NCI-H2107 treated with DMSO at 0.1 percent for 48 hours (cell line): ENCODE measurements around the gene LMO7.
"Not testable (repeated sequence)": the region's sequence is repeated elsewhere in the genome, so short reads cannot be mapped to it uniquely, and the experiment has no call there.

Experiments
- DNase-seq: peaks from one replicate; lab custom pipeline; 2025; ENCODE audit not compliant: unreplicated experiment; lab: John Stamatoyannopoulos, UW

LMO7 gene

DNA sequence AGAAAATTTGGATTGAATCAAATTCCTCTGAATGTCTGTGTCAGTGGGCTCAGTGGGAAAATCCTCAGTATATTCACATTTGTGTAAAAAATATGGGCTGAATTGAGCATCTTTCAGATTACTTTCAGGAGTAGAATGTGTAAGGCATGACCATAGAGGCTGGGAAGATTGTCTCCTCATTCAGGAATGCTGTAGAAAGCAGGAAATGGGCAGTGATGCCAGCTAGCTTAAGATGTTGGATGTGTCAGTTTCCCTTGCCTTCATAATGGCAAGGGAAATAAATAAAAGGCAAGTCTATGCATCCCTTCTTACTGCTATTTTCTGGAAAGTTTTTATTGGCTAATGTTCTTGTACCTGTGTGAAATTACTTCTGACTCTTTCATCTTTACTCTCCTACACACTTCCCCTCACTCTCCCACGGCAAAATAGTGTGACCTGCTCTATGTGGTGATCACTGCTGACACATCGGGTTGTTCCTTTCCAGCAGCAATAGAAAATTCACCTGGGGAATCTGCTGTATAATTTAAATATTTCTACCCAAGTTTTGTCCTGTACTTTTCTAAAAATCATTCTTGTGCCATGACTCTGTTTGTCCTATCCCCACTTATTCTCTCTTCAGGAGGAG lies 103.2 kb downstream of the LMO7 start:
- no peak for DNase-seq

DNA sequence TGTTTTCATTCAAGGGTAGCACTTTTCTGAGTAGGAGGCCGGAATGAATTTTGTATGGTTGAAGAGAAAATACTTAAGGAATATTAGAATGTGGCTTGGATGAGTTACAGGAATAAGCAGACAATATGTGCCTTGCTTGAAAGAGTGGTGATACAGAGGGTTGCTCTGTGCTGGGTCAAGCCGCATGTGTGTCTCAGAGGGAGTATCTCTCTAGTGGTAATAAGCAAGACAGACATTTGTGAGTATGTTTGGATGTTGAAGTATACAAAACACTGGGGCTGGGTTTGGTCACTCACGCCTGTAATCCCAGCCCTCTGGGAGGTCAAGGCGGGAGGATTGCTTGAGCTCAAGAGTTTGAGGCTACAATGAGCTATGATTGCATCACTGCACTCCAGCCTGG lies 103.9 kb downstream of the LMO7 start:
- DNase-seq, result no peak

DNA sequence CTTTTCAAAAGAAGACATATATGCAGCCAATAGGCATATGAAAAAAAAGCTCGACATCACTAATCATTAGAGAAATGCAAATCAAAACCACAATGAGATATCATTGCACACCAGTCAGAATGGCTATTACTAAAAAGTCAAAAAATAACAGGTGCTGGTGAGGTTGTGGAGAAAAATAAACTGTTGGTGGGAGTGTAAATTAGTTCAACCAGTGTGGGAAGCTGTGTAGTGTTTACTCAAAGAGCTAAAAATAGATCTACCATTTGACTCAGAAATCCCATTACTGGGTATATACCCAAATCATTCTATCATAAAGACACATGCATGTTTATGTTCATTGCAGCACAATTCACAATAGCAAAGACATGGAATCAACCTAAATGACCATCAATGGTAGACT lies 106.9 kb downstream of the LMO7 start:
- not testable (repeated sequence) for DNase-seq

DNA sequence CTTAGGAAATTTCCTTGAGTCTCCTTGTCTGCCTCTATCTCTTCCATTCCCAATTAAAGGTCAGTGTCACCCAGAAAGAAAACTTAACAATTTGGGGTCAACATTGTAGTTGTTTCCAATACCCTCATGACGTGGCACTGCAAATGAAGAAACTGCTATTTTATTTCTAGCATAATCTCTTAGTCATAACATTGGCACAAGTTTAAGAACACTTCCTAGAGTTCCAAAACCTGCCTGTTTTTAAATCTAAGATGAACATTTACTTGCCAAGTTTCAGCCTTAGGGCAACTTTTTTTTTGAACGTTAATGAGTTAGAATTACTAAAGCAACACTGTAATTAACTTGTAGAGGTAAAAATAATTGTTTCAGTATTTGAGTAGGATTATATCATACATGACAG lies 108.0 kb downstream of the LMO7 start:
- DNase-seq, result no peak

DNA sequence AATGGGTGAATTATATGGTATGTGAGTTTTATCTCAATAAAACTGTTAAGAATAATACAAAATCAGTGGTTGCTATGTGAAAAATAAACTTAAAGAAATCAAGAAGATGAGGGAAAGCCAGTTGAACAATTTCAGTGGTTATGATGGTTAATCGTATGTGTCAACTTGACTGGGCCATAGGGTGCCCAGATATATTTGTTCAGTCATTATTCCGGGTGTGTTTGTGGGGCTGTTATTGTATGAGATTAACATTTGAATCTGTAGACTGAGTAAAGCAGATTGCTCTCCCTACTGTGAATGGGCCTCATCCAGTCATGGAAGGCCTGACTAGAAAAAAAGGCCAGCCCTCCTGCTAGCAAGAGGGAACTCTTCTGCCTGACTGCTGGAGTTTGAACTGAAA lies 109.3 kb downstream of the LMO7 start:
- DNase-seq, result no peak

DNA sequence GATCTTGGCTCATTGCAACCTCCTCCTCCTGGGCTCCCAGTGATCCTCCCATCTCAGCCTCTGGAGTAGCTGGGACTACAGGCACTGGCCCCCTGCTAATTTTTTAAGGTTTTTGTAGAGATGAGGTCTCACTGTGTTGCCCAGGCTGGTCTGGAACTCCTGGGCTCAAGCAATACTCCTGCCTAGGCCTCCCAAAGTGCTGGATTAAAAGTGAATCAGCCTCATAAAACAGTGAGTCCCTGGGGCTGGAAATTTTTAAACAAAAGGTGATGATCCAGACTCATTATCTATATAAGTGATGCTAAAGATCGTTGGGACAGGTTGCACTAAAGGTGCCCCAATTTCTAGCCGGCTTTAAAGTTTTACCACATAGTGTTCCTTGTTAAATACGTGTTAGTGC lies 112.7 kb downstream of the LMO7 start:
- no peak for DNase-seq

DNA sequence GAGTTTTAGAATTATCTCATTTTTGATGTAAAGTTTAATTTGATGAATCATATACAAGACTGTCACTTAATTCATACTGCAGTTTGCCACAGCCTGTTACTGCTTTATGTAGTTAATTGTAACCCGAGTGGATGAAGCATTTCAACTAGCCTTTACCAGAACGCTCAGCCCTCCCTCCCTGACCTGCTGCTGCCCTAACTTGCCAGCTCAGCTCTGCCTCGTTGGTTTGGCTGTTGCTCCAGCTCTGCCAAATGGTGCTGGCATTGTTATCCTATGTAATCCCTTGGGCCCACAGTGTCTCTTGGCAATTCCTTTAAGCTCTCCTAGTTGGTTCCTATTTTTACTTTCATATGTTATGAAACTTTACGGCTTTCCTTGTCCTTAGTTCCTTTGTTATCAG lies 113.3 kb downstream of the LMO7 start:
- DNase-seq, result peak; percentile 49

DNA sequence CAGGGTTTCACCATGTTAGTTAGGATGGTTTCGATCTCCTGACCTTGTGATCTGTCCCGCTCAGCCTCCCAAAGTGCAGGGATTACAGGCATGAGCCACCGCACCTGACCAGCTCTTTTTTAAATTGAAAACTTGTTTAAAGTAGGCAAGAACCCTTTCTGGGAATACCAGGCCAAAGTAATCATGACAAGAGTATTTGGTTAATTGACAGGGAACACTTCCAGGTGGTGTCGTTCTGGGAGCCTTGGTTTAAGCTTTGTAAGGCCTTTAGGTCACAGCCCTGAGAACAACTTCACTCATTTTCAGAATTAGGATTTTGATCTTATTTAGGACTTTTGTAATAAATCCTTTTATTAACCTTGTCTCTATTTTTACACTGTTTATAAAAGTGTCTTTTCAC lies 115.2 kb downstream of the LMO7 start:
- no peak for DNase-seq

DNA sequence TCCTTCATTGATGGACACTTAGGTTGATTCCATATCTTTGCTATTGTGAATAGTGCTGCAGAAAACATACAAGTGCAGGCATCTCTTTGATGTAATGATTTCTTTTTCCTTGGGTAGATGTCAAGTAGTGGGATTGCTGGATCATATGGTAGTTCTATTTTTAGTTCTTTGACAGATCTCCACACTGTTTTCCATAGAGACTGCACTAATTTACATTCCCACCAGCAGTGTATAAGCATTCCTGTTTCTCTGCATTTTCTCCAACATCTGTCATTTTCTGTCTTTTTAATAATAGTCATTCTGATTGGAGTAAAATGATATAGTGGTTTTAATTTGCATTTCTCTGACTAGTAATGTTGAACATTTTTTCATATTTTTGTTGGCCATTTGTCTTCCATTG lies 116.7 kb downstream of the LMO7 start:
- no peak for DNase-seq

DNA sequence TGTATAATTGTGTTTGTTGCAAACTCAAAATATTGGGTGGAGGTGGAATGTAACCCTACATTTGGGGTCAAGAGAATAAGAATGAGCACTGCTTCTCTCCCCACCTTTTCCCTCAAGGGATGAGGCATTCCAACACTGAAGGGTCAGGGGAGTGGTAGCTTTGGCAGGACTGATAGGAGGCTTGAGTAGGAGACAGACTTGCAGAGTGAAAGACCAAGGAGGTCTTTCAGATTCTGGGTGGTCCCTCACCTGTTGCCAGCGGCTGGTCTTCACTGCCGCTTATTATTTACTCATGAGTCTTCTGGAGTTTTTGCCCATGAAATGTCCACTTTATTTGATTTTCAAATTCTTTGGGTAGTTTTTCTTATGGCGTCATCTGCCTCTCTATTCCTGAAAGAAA lies 118.8 kb downstream of the LMO7 start:
- no peak for DNase-seq

DNA sequence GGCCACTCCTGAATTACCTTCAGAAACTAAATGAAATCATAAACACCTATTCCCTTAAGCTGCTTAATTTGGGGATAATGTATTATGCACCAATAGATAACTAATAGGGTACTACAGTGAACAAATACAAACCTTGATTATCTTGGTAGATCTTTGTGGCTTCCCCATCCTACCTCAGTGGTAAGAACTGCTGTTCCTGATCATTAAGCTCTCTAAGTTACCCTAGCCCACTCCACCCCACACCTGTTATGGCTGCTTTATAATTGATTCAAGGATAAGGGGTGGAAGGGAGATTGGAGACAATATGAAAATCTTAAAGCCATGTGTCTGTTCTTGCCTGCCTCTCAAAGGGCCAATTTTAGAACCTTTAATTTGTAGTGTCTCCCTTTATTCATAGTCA lies 121.2 kb downstream of the LMO7 start:
- DNase-seq, result no peak

DNA sequence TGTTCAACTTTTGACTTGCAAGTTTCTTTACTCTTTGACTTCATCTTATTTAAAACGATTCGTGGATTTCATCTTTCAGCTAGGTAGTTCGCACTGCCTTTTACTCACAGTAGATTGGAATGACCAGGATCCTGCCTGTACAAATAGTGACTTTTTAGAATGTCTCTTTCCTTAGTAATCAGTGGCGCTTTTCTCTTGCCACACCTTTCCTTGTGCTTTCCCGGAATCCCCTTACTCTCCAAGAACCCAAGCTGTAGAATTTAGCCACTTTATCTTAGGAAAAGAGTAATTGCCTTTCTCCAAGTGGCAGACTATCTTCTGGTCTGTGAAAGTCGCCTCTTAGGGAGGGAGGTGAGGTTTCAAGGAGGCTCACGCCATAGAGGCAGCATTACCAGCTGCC lies 123.4 kb downstream of the LMO7 start:
- no peak for DNase-seq

DNA sequence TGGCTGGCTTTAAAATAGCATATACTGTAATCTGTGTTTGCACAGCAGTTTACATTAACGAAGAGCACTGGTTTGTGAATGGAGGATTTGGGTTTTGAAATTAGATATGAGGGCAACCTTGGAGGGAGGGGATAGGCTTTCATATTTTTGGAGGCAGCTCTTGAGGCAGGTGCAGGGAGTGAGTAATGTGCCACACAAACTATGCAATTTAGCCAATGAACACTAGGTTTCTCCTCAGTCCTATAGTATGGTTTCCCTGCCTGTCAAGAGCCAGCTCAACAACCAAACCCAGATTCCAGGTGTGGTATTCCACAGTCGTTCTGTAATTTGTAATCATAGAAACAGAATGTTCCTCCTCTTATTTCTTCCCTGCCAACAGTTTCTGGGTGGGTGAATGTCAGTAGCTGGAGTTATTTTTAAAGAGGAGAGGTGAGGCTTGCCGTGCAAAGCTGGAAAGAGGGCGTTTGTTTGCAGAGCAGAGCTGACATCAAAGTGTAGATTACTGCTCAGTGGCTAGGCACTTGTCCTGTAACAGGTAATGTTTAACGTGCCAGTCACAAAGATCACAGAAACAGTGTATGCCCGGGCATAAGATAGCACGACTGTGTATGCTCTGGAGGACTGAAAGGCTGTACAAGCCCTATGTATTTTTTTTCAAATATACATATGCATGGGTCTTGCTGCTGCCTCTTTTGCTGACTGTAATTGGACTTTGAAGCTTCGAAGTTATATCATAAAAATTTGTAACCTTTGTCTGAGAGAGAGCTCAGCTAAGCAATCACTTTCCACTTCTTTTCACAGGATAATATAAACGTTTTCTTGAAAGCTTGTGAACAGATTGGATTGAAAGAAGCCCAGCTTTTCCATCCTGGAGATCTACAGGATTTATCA lies 124.2 kb downstream of the LMO7 start:
- peak; percentile 92 for DNase-seq

DNA sequence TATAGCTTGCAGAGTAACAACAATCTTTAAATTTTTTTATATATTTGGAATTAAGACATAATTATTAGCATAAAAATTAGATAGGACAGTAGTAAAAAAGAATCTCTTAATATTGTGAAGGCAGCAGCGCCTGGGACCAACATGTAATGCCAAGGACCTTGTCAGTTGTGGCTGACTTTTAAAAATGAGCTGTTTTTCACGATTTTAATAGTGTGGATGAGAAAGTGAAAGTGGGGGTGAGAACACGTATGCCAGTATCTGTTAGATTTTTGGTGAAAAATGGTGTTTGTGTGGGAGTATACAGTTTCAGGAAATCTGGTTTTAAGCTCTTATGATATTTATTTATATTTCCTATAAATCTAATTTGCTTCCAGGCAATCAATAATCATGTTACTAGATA lies 125.2 kb downstream of the LMO7 start:
- DNase-seq, result no peak

DNA sequence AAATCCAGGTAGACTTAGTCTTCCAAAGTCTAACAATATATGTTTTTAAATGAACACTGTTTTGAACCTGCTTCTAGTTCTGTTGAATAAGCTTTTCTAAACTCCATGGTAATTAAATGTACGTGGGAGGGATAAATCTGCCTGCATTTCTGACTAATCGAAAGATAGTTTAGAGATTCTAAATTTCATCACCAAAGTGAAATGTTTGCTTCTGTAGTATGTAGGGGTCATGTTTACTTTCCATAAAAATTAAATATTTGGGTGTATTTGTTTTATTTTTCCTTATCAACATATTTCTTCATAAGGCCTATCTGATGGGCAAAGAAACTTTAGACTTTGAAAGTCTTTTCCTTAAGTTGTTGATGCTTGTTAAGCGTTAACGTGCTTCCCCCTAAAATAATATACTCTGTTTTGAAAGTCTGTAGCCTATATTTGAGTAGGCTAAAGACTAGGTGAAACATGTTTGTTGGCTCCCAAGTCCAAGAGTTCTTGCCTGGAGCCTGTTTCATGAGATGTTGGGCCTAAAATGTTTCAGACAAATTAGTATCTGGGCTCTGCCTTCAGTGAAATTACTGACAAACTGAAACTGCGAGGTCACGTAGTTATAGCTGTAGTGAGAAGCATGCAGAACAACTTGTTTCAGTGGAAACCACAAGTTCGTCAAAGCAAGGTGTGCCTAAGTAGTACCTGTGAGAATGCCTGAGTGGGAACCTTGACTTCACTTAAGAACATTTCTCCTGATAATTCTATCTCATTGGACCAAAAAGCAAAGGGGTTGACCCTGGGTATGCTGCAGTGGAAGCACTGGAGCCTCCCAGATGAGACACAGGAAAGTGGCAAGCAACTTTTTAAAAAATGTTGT lies 126.2 kb downstream of the LMO7 start:
- no peak for DNase-seq

DNA sequence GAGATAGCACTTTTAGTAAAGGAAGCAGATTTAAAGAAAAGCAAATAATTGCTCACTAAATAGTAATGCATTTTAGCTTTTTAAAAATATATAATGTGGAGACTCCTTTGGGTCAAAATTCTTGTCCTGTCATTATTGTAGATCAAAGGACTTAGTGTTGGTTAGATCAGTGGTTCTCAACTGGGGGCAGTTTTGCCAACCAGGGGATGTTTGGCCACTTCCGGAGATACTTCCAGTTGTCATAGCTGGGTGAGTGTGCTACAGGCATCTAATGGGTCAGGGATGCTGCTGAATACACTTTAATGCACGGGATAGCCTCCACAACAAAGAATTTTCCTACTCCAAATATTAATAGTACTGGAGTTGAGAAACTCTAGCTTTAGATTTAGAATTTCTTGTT lies 126.8 kb downstream of the LMO7 start:
- DNase-seq, result no peak

DNA sequence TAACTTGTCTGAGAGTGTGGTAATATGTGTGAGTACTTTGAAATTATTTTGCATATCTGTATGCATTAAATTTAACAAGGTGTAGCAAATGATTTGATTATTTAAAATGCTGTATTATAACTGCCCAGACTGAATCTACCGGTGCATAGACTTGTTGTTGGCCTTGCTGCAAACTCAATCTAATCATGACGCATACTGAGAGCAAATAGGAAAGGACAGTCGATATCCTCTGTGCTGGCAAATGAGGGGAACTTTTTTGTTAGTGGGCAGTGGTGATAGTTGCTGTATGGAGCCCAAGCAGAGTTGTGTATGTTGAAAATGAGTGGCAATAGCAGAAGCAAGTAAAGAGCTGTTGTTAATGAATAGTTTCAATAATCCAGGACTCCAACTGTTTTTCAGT lies 127.4 kb downstream of the LMO7 start:
- DNase-seq, result no peak

DNA sequence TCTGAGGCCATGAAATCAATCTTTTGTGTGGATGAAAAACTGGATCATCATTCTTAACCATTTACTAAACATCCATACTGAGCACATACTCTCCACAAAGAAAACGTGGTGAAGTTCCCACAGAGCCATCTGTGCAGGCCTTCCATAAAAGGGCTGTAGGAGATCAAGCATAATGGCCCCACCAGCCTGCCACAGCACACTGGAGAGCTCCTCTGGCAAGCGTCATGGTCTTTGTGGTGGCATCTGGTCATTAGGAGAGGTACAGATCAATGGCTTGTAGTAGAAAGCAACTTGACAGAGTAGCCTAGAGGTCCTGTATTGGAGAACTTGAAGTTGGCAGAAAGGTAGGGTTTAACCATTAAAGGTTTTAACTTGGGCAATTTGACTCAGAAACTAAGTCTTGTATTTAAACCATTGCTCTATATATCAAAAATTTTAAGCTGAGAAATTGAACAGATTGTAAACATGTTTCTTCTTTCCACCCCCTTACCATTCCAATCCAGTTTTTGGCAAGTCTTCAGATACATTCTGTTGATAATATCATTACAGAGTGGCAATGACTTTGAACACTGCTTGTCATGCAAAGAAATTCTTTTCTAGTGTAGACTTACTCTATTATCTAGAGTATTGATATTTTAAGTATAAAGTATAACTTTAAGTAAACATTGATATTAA lies 128.3 kb downstream of the LMO7 start:
- DNase-seq, result no peak

DNA sequence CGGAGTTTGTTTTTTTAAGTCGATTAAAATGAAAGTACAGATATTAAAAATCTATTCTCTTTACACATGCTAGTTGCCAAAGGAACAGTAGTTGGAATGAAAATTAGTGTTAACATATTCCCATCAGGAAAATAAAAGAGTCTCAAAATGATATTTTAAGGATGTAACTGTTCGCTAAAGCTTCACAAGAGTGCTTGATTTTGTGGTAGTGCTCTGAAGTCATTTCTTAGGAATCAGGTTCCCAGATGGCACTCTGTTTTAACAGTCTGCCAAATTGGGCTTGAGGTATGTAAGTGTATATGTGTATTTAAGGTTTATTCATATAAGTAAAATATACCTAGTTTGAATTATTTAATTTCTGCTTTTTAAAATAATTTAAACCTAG lies 128.8 kb downstream of the LMO7 start:
- no peak for DNase-seq

DNA sequence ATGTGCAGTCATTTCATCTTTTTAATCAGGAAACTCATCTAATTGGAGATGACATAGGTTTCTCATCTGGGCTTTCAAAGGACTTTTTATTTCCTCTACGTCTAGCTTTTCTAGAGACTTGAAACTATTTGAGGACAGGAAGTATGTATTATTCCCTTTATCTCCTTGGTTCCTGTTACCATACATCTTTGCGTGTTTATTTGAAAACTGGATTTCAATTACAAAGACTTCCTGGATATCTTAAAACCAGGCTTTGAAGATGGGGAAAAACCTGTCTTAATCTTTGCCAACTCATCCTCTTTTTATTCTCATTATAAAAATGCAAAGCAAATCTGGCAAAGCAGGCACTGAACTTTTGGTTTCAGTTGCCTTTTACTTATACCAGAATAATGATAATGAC lies 130.5 kb downstream of the LMO7 start:
- DNase-seq, result no peak

DNA sequence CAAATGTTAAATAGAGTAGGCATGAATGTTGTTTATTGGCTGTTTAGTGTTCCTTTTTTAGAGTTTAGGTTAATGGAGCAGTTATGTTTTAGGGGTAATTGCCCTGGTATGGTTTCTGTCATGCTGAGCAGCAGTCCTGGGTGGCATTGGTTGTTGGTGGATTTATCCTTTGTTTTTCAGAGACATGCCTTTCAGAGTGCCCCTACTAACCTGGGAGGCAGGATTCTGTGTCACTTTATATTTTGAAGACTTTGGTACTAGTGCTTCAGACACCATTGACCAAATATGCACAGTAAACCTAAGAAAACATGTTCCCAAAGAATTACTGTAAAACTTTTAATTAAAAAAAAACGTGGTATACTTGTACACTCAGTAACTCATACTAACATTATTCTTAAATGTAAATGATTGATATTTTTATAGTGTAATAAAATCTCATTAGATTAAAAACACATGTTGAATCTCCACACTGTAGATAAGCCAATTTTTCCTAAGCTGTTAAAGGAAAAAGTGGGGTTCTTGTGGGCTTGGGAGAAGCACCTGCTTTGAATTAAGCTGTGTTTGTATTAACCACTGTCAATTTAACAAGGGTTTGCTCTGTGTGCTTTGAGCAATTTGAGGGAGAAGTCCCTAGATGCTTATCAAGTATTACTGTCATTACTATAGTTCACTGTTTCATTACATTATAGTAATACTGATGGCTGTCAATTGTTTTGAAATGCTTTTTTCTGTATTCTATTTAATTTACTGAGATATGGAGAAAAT lies 133.2 kb downstream of the LMO7 start:
- no peak for DNase-seq
